GM12873 (cell line): ENCODE measurements around the gene CIAPIN1.
A peak's percentile ranks its signal among the peaks of the same experiment; 100 is the strongest.

Experiments
- CTCF ChIP-seq: IDR thresholded peaks from 2 replicates; pipeline ENCODE4 v1.5.1; 2012; ENCODE audit warnings: low read depth, mild to moderate bottlenecking, moderate library complexity, low read length, control low read depth; ENCODE audit not compliant: insufficient read depth; ENCODE audit errors: missing control alignments

Gene CIAPIN1

GRCh38 chr16:57427307-57427706 lies 19.9 kb downstream of the CIAPIN1 start:
- TF ChIP-seq CTCF = no peak

- no peak for TF ChIP-seq CTCF
These were observed 20.8 kb downstream of the CIAPIN1 start for GRCh38 chr16:57426356-57426755.

- TF ChIP-seq CTCF = no peak
These were observed 22.6 kb downstream of the CIAPIN1 start for GRCh38 chr16:57424583-57424982.

- no peak for TF ChIP-seq CTCF
These were observed 24.0 kb downstream of the CIAPIN1 start for GRCh38 chr16:57423152-57423551.

GRCh38 chr16:57422026-57422944 lies 24.9 kb downstream of the CIAPIN1 start:
- TF ChIP-seq CTCF = peak; percentile 59

- TF ChIP-seq CTCF = no peak
These were observed 27.7 kb downstream of the CIAPIN1 start for GRCh38 chr16:57419506-57419905.

- no peak for TF ChIP-seq CTCF
These were observed 31.1 kb downstream of the CIAPIN1 start for GRCh38 chr16:57416084-57416483.
